ENCODE results near the gene DLL3.

Gene DLL3

GRCh38 chr19:39518975-39519374, 20.2 kb downstream of the DLL3 start:
- DNase-seq = no peak

GRCh38 chr19:39520541-39521484, 22.1 kb downstream of the DLL3 start:
- DNase-seq = no peak

- no peak for DNase-seq
Observed at GRCh38 chr19:39524495-39524894, 25.7 kb downstream of the DLL3 start.

GRCh38 chr19:39525205-39525604, 26.5 kb downstream of the DLL3 start:
- no peak for DNase-seq

GRCh38 chr19:39531834-39532232, 33.1 kb downstream of the DLL3 start:
- no peak for DNase-seq

GRCh38 chr19:39532233-39533002, 33.7 kb downstream of the DLL3 start, which contains the start of gene EID2B:
Gene EID2B (minus strand): TSS chr19:39532852. CDS start chr19:39532802, 50 bp downstream.
- DNase-seq = peak; percentile 64 to 87

- DNase-seq = no peak
Observed at GRCh38 chr19:39533003-39533512, 34.3 kb downstream of the DLL3 start.

GRCh38 chr19:39533791-39534190, 35.0 kb downstream of the DLL3 start:
- no peak for DNase-seq

- peak in 1 of 2 experiments; percentile 36 for DNase-seq
Observed at GRCh38 chr19:39539165-39539517, 40.4 kb downstream of the DLL3 start.

- peak in 1 of 2 experiments; percentile 88 for DNase-seq
Observed at GRCh38 chr19:39539518-39540332, 41.0 kb downstream of the DLL3 start, which contains the start of gene EID2. Gene EID2 (minus strand): TSS chr19:39540161. CDS start chr19:39540079, 82 bp downstream.

- no peak for DNase-seq
Observed at GRCh38 chr19:39540333-39540673, 41.6 kb downstream of the DLL3 start.

- no peak for DNase-seq
Observed at GRCh38 chr19:39542206-39542605, 43.5 kb downstream of the DLL3 start.

GRCh38 chr19:39543477-39543857, 44.7 kb downstream of the DLL3 start:
- DNase-seq = no peak

- DNase-seq = no peak
Observed at GRCh38 chr19:39544226-39544903, 45.6 kb downstream of the DLL3 start.

GRCh38 chr19:39544911-39545310, 46.2 kb downstream of the DLL3 start:
- no peak for DNase-seq

GRCh38 chr19:39546599-39546998, 47.9 kb downstream of the DLL3 start:
- no peak for DNase-seq

GRCh38 chr19:39550197-39550596, 51.5 kb downstream of the DLL3 start:
- no peak for DNase-seq

- DNase-seq = no peak
Observed at GRCh38 chr19:39553082-39553652, 54.4 kb downstream of the DLL3 start.

- DNase-seq = no peak
Observed at GRCh38 chr19:39554701-39555311, 56.1 kb downstream of the DLL3 start.

GRCh38 chr19:39555883-39556282, 57.1 kb downstream of the DLL3 start:
- DNase-seq = no peak

Measured in SW 1271 (cell line).